ENCODE measurements around the gene AAGAB. TPM values are rescaled to one million over a fixed set of nuclear protein-coding genes. Genes with fewer than 3 reads are reported as not detected.
"Not testable (repeated sequence)": the region's sequence is repeated elsewhere in the genome, so short reads cannot be mapped to it uniquely, and the experiment has no call there.

The AAGAB gene
- total and polyA plus RNA-seq, 12 donors: 12.4 to 63.7 (median 29.2) TPM

DNA sequence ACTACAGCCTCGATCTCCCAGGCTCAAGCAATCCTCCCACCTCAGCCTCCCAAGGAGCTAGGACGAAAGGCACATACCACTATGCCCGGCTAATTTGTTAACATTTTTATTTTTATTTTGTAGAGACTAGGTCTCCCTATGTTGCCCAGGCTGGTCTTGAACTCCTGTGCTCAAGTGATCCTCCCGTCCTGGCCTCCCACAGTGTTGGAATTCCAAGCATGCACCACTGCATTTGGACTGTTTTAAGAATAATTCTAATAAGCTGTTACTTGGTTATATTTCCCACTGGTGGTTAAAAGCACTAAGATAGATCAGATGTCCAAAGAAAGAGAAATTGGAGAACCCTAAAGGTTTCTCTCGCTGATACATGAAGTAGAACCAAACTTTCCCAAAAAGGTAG, 3.1 kb downstream of the AAGAB start:
- Histone ChIP-seq H3K36me3 (replicated peaks in 1 of 2) (no peaks in the 10 kb centered on the region), H3K9me3 (replicated peaks in 1 of 3) (no peaks in the 10 kb centered on the region), H3K4me1 (replicated peaks in 1 of 2) (peaks cover 4 to 28% of the 10 kb centered on the region in 2 donors), H3K4me3 (no peak overlapping the region), H3K27ac (no peak overlapping the region), H3K27me3 (no peaks in the 10 kb centered on the region)
- TF ChIP-seq, protein P1, sequence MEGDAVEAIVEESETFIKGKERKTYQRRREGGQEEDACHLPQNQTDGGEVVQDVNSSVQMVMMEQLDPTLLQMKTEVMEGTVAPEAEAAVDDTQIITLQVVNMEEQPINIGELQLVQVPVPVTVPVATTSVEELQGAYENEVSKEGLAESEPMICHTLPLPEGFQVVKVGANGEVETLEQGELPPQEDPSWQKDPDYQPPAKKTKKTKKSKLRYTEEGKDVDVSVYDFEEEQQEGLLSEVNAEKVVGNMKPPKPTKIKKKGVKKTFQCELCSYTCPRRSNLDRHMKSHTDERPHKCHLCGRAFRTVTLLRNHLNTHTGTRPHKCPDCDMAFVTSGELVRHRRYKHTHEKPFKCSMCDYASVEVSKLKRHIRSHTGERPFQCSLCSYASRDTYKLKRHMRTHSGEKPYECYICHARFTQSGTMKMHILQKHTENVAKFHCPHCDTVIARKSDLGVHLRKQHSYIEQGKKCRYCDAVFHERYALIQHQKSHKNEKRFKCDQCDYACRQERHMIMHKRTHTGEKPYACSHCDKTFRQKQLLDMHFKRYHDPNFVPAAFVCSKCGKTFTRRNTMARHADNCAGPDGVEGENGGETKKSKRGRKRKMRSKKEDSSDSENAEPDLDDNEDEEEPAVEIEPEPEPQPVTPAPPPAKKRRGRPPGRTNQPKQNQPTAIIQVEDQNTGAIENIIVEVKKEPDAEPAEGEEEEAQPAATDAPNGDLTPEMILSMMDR (IDR thresholded peaks at IDR 0.05): no peak
- no peak for TF ChIP-seq POLR2A (IDR thresholded peaks at IDR 0.05)
- DNase-seq: no peak
- intact Hi-C loops (cut with DNase I): no loop called here
- WGBS, 4 donors: 93 to 97% (median 96%) methylated on average over 5 of the region's 5 CpGs

GRCh38 chr15:67249830-67250229, 4.6 kb downstream of the AAGAB start:
- Histone ChIP-seq H3K27ac (no peak overlapping the region), H3K36me3 (replicated peaks in 1 of 2) (no peaks in the 10 kb centered on the region), H3K9me3 (replicated peaks in 1 of 3) (no peaks in the 10 kb centered on the region), H3K27me3 (no peaks in the 10 kb centered on the region), H3K4me3 (no peak overlapping the region), H3K4me1 (replicated peaks in 1 of 2) (peaks cover 4 to 20% of the 10 kb centered on the region in 2 donors)
- no peak for DNase-seq
- TF ChIP-seq, protein P1 (IDR thresholded peaks at IDR 0.05): no peak
- TF ChIP-seq POLR2A (IDR thresholded peaks at IDR 0.05): no peak
- intact Hi-C loops (cut with DNase I): no loop called here

GRCh38 chr15:67248011-67248505, 6.4 kb downstream of the AAGAB start:
- DNase-seq: no peak
- Histone ChIP-seq H3K4me1 (replicated peaks in 1 of 2) (peaks cover 0 to 12% of the 10 kb centered on the region in 2 donors), H3K27ac (no peak overlapping the region), H3K4me3 (no peak overlapping the region), H3K27me3 (no peaks in the 10 kb centered on the region), H3K36me3 (replicated peaks in 1 of 2) (no peaks in the 10 kb centered on the region), H3K9me3 (replicated peaks in 1 of 3) (no peaks in the 10 kb centered on the region)
- intact Hi-C loops (cut with DNase I): no loop called here
- TF ChIP-seq, protein P1 (IDR thresholded peaks at IDR 0.05): no peak
- TF ChIP-seq POLR2A (IDR thresholded peaks at IDR 0.05): no peak

DNA sequence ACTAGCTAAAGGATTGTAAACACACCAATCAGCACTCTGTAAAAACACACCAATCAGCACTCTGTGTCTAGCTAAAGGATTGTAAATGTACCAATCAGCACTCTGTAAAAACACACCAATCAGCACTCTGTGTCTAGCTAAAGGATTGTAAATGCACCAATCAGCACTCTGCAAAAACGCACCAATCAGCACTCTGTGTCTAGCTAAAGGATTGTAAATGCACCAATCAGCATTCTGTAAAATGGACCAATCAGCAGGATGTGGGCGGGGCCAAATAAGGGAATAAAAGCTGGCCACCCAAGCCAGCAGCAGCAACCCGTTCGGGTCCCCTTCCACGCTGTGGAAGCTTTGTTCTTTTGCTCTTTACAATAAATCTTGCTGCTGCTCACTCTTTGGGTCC, 7.9 kb downstream of the AAGAB start:
- H3K9me3 ChIP-seq (replicated peaks in 1 of 3); H3K4me3 ChIP-seq; H3K36me3 ChIP-seq (replicated peaks in 1 of 2); H3K4me1 ChIP-seq (replicated peaks in 1 of 2); H3K27ac ChIP-seq; DNase-seq; H3K27me3 ChIP-seq; intact Hi-C loops (cut with DNase I): not testable (repeated sequence)
- 96 to 97% (median 97%) methylated on average over 5 of the region's 5 CpGs for WGBS, 4 donors

DNA sequence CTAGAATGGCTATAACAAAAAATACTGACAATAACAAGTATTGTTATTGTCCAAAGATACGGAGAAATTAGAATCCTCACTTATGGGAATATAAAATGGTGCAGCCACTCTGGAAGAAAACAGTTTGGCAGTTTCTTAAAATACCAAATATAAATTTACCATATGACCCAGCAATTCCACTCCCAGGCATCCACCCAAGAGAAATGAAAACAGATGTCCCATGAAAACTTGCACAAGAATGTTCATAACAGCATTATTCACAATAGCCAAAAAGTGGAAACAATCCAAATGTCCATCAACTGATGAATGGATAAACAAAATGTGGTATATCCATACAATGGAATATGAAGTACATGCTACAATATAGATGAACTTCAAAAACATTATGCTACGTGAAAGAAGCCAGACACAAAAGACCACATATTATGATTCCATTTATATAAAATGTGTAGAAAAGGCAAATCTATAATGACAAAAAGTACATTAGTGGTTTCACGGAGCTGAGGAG, 9.4 kb downstream of the AAGAB start:
- WGBS, 4 donors: 94 to 100% (median 97%) methylated on average over 3 of the region's 3 CpGs
- no peak overlapping the region for H3K4me3 ChIP-seq
- intact Hi-C loops (cut with DNase I): no loop called here
- H3K9me3 ChIP-seq (replicated peaks in 1 of 3): no peaks in the 10 kb centered on the region
- TF ChIP-seq POLR2A (IDR thresholded peaks at IDR 0.05): no peak
- TF ChIP-seq, protein P1 (IDR thresholded peaks at IDR 0.05): no peak
- H3K36me3 ChIP-seq (replicated peaks in 1 of 2): no peaks in the 10 kb centered on the region
- peaks cover 0 to 12% of the 10 kb centered on the region in 2 donors for H3K4me1 ChIP-seq (replicated peaks in 1 of 2)
- H3K27ac ChIP-seq: no peak overlapping the region
- no peaks in the 10 kb centered on the region for H3K27me3 ChIP-seq
- DNase-seq: no peak
